ENCODE results near the gene AAGAB. TPM values are rescaled to one million over a fixed set of nuclear protein-coding genes. Genes with fewer than 3 reads are reported as not detected.

AAGAB gene
- total RNA-seq, 1 experiment from 2014 or later = 40.1 TPM

- H3K9ac ChIP-seq (ENCODE audit: extremely low read depth, insufficient read length, low read length) = no peak overlapping the region
- no peak overlapping the region for H3K4ac ChIP-seq (ENCODE audit: low read depth, low read length)
- H3K4me1 ChIP-seq (ENCODE audit: insufficient read depth, low read length) = no peaks in the 10 kb centered on the region
- H3T11ph ChIP-seq (ENCODE audit: low read length) = no peak overlapping the region
- H4K8ac ChIP-seq (replicated peaks; ENCODE audit: insufficient read length, low read depth, low read length) = no peak overlapping the region
- WGBS (ENCODE audit: extremely low coverage, insufficient read length, low lambda C conversion rate) = no CpG with 5 or more reads among the region's 5 CpGs
- no peaks in the 10 kb centered on the region for H3K36me3 Mint-ChIP-seq (ENCODE audit: insufficient read depth in 1 of 3, low read depth in 3 of 3)
- H2BK120ac ChIP-seq (ENCODE audit: low read depth, low read length, poor library complexity, severe bottlenecking) = no peak overlapping the region
- H4K20me1 ChIP-seq (ENCODE audit: control insufficient read depth, insufficient read depth, insufficient read length) = no peaks in the 10 kb centered on the region
- H2BK12ac ChIP-seq (ENCODE audit: insufficient read length, low read depth, low read length) = no peak overlapping the region
- H3K9me3 Mint-ChIP-seq = no peaks in the 10 kb centered on the region
- no peaks in the 10 kb centered on the region for H3K27me3 ChIP-seq (ENCODE audit: insufficient read depth, low read length)
- no peak overlapping the region for H3K27ac Mint-ChIP-seq
- H3K4me1 Mint-ChIP-seq = peaks cover 11 to 12% of the 10 kb centered on the region in 2 experiments
- H3K14ac ChIP-seq (ENCODE audit: insufficient read depth, low read length) = no peak overlapping the region
- no peak overlapping the region for H2BK20ac ChIP-seq (ENCODE audit: low read depth, low read length, poor library complexity, severe bottlenecking)
- no peak overlapping the region for H3K56ac ChIP-seq (ENCODE audit: insufficient read length, low read depth, low read length)
- H4K5ac ChIP-seq (ENCODE audit: insufficient read length, low read depth, low read length) = no peak overlapping the region
- no peaks in the 10 kb centered on the region for H3K79me1 ChIP-seq (ENCODE audit: insufficient read depth, low read depth, low read length, poor library complexity, severe bottlenecking)
- H3K23me2 ChIP-seq (ENCODE audit: insufficient read length, low read depth, low read length, poor library complexity, severe bottlenecking) = no peaks in the 10 kb centered on the region
- H3K79me2 ChIP-seq (ENCODE audit: insufficient read depth, low read length) = no peaks in the 10 kb centered on the region
- no peaks in the 10 kb centered on the region; the same call in 1 of the 2 replicates for H3K27me3 Mint-ChIP-seq (ENCODE audit: low read depth)
- H2AFZ ChIP-seq (ENCODE audit: low read length) = no peak overlapping the region
- no peaks in the 10 kb centered on the region for H3K9me3 ChIP-seq (ENCODE audit: control insufficient read depth, low read depth, low read length)
- no peak overlapping the region for H4K91ac ChIP-seq (ENCODE audit: insufficient read length, low read depth, low read length)
- no peak overlapping the region for H2AK5ac ChIP-seq (ENCODE audit: insufficient read length, low read length)
- H2BK5ac ChIP-seq (ENCODE audit: insufficient read length, low read length) = no peak overlapping the region
- H3K4me3 Mint-ChIP-seq = no peak overlapping the region; a peak in 1 of 5 replicates
- H3K27ac ChIP-seq (ENCODE audit: insufficient read length, low read depth, low read length) = no peak overlapping the region
- TF ChIP-seq CTCF (conservative IDR thresholded peaks at IDR 0.05) = no peak
- H3K18ac ChIP-seq (ENCODE audit: insufficient read length, low read depth, low read length) = no peak overlapping the region
- no peak overlapping the region for H3K23ac ChIP-seq (ENCODE audit: insufficient read length, low read depth, low read length)
- no peak overlapping the region for H3K4me2 ChIP-seq (ENCODE audit: insufficient read depth, insufficient read length, low read length)
- peak; percentile 52 for DNase-seq
- no peak overlapping the region for H2BK15ac ChIP-seq (ENCODE audit: low read depth, low read length)
These were observed 41.7 kb upstream of the AAGAB start for GRCh38 chr15:67296188-67296587.
